ENCODE data around the gene NUBP2.

The NUBP2 gene

GRCh38 chr16:1759511-1759910, 23.2 kb upstream of the NUBP2 start:
- no peak for DNase-seq

GRCh38 chr16:1760911-1761310, 21.8 kb upstream of the NUBP2 start:
- DNase-seq: no peak

- DNase-seq: no peak
Observed at GRCh38 chr16:1761751-1762150, 21.0 kb upstream of the NUBP2 start.

GRCh38 chr16:1762196-1762878, 20.4 kb upstream of the NUBP2 start:
- DNase-seq: no peak

GRCh38 chr16:1762879-1763520, 19.8 kb upstream of the NUBP2 start:
- no peak for DNase-seq

GRCh38 chr16:1763521-1764511, 18.9 kb upstream of the NUBP2 start:
- peak; percentile 16 for DNase-seq

GRCh38 chr16:1764971-1765370, 17.8 kb upstream of the NUBP2 start:
- DNase-seq: no peak

GRCh38 chr16:1765826-1766225, 16.9 kb upstream of the NUBP2 start:
- no peak for DNase-seq

- DNase-seq: no peak
Observed at GRCh38 chr16:1766231-1766630, 16.5 kb upstream of the NUBP2 start.

GRCh38 chr16:1766701-1767100, 16.1 kb upstream of the NUBP2 start:
- no peak for DNase-seq

- no peak for DNase-seq
Observed at GRCh38 chr16:1767116-1767994, 15.4 kb upstream of the NUBP2 start.

- no peak for DNase-seq
Observed at GRCh38 chr16:1768061-1768766, 14.5 kb upstream of the NUBP2 start.

- no peak for DNase-seq
Observed at GRCh38 chr16:1768767-1769401, 13.9 kb upstream of the NUBP2 start.

- DNase-seq: no peak
Observed at GRCh38 chr16:1769402-1770300, 13.1 kb upstream of the NUBP2 start.

- DNase-seq: peak; percentile 45
Observed at GRCh38 chr16:1770328-1771187, 12.2 kb upstream of the NUBP2 start.

- DNase-seq: peak; percentile 70
Observed at GRCh38 chr16:1771188-1771863, 11.4 kb upstream of the NUBP2 start, which contains the start of gene NME3. NME3 (minus strand) TSS chr16:1771543; CDS start chr16:1771534, 9 bp downstream.

GRCh38 chr16:1771864-1772361, 10.8 kb upstream of the NUBP2 start:
- no peak for DNase-seq

- DNase-seq: peak; percentile 52
Observed at GRCh38 chr16:1772362-1772907, 10.3 kb upstream of the NUBP2 start, which contains the start of gene EME2. EME2 (plus strand) TSS chr16:1772810; CDS start chr16:1773228, 418 bp downstream.

Data from EL (cell line).